Kidney (tissue), 14 donors: Measurements from ENCODE around the gene B3GALT6. TPM values are rescaled to one million over a fixed set of nuclear protein-coding genes. Genes with fewer than 3 reads are reported as not detected.

Experiments used
- DNase-seq, 5 donors: peaks; one replicate each; pipeline ENCODE4 v3.0.0-alpha.2; 2013 to 2020
- FAIRE-seq: peaks from 2 replicates; lab custom pipeline; 2012; peaks lifted over from hg19 to GRCh38; lab: Jason Lieb, UNC
- H3K27ac ChIP-seq, 2 donors: one replicate each; pipeline ENCODE4 v1.7.0; 2013; ENCODE audit warnings: low read depth in 2 of 2, low read length in 2 of 2, inconsistent platforms in 1 of 2
- H3K27me3 ChIP-seq: one replicate; pipeline ENCODE4 v1.7.1; 2013; ENCODE audit warnings: low read length, inconsistent platforms; ENCODE audit not compliant: control insufficient read depth, insufficient read depth
- H3K36me3 ChIP-seq, 3 donors: one replicate each; pipeline versions ENCODE4 v1.7.0 to v1.7.1; 2013; ENCODE audit warnings: low read length in 3 of 3, control low read depth in 1 of 3, inconsistent platforms in 1 of 3; ENCODE audit not compliant: insufficient read depth in 3 of 3, control insufficient read depth in 2 of 3
- H3K4me1 ChIP-seq, 3 donors: one replicate each; pipeline versions ENCODE4 v1.7.0 to v1.7.1; 2013; ENCODE audit warnings: low read length in 3 of 3, inconsistent platforms in 1 of 3, low read depth in 1 of 3; ENCODE audit not compliant: control insufficient read depth in 2 of 3, insufficient read depth in 2 of 3
- H3K4me3 ChIP-seq, 3 donors: one replicate each; pipeline versions ENCODE4 v1.7.0 to v1.8.1; 2013; ENCODE audit warnings: low read length in 3 of 3, control low read depth in 1 of 3, inconsistent platforms in 1 of 3
- H3K9ac ChIP-seq, 3 donors: one replicate each; pipeline versions ENCODE4 v1.7.0 to v1.7.1; 2013; ENCODE audit warnings: low read length in 3 of 3, control low read depth in 1 of 3, inconsistent platforms in 1 of 3
- H3K9me3 ChIP-seq, 3 donors: one replicate each; pipeline versions ENCODE4 v1.7.0 to v1.7.1; 2013; ENCODE audit warnings: low read length in 3 of 3, control low read depth in 1 of 3, inconsistent platforms in 1 of 3; ENCODE audit not compliant: control insufficient read depth in 2 of 3, insufficient read depth in 1 of 3
- CTCF ChIP-seq: IDR thresholded peaks from 3 replicates; pipeline ENCODE4 v1.5.1; 2012; ENCODE audit warnings: mild to moderate bottlenecking, moderate library complexity, borderline replicate concordance; ENCODE audit not compliant: insufficient read depth; ENCODE audit errors: extremely low read depth
- intact Hi-C: fragments of 100-400 bp; cut with DNase I; formaldehyde crosslinking; loops from one replicate; pipeline ENCODE4 v1.11.1; 2022
- polyA plus RNA-seq: library from polyadenylated mRNA; stranded (reverse); fragments of 350-450 nt; fragmentation: Illumina TruSeq; extraction: RNeasy Lipid Tissue Mini Kit (QIAGEN cat#74804); gene quantifications from one replicate; pipeline ENCODE4 v1.2.3, GENCODE V29; 2014; ENCODE audit warnings: low read depth, low replicate concordance; ENCODE audit not compliant: insufficient read depth
- total RNA-seq: library from RNA; stranded (reverse); fragmentation: NEBNext Ultra II Directional; extraction: Animal tissue kit (Norgen Biotek cat#: 25700); gene quantifications from one replicate; pipeline ENCODE4 v1.2.1, GENCODE V29; 2021
- donor health status: control.
- donor health status: control.
- donor health status: control.
- donor health status: control.
- donor health status: control.
- donor health status: DM: yes; HTN: yes; CAD: no.
- donor health status: Normal renal cell carcinoma (clear cell type).

The B3GALT6 gene
- total and polyA plus RNA-seq, 2 donors from 2014 or later = 13.7 to 20.3 TPM

GRCh38 chr1:1226566-1227362 is 5.3 kb upstream of the B3GALT6 start:
- intact Hi-C loops = no loop called here
- DNase-seq (no peak), FAIRE-seq (no peak)
- Histone ChIP-seq H3K9me3 (no peaks in the 10 kb centered on the region), H3K27me3 (no peaks in the 10 kb centered on the region), H3K9ac (no peak overlapping the region), H3K27ac (no peak overlapping the region), H3K36me3 (peaks cover 4 to 27% (median 22%) of the 10 kb centered on the region in 3 donors), H3K4me1 (peaks cover 0 to 15% (median 12%) of the 10 kb centered on the region in 3 donors), H3K4me3 (no peak overlapping the region)
- TF ChIP-seq CTCF = no peak

GRCh38 chr1:1227386-1227785 is 4.7 kb upstream of the B3GALT6 start:
- Histone ChIP-seq H3K4me3 (no peak overlapping the region), H3K4me1 (peaks cover 0 to 16% (median 12%) of the 10 kb centered on the region in 3 donors), H3K9me3 (no peaks in the 10 kb centered on the region), H3K27ac (no peak overlapping the region), H3K9ac (no peak overlapping the region), H3K27me3 (no peaks in the 10 kb centered on the region), H3K36me3 (peaks cover 4 to 27% (median 21%) of the 10 kb centered on the region in 3 donors)
- intact Hi-C loops = no loop called here
- no peak for FAIRE-seq
- TF ChIP-seq CTCF = no peak
- DNase-seq = no peak

GRCh38 chr1:1228187-1228586 is 3.9 kb upstream of the B3GALT6 start:
- H3K9ac ChIP-seq = no peak overlapping the region
- no peak for TF ChIP-seq CTCF
- no peaks in the 10 kb centered on the region for H3K27me3 ChIP-seq
- no peak overlapping the region for H3K27ac ChIP-seq
- H3K36me3 ChIP-seq = peaks cover 0 to 20% (median 15%) of the 10 kb centered on the region in 3 donors
- peaks cover 0 to 24% (median 12%) of the 10 kb centered on the region in 3 donors for H3K4me1 ChIP-seq
- DNase-seq = no peak
- no peak for FAIRE-seq
- intact Hi-C loops = no loop called here
- no peak overlapping the region for H3K4me3 ChIP-seq
- no peaks in the 10 kb centered on the region for H3K9me3 ChIP-seq
